Small intestine (tissue), 7 donors: ENCODE data around the gene GABRB3. TPM values are rescaled to one million over a fixed set of nuclear protein-coding genes. Genes with fewer than 3 reads are reported as not detected.

Experiments
- DNase-seq, 2 donors: peaks; one replicate each; pipeline versions ENCODE4 v3.0.0 to v3.0.0-alpha.2; 2013
- FAIRE-seq: peaks from 2 replicates; lab custom pipeline; 2012; peaks lifted over from hg19 to GRCh38; lab: Jason Lieb, UNC
- H3K27ac ChIP-seq, 3 donors: one replicate each; pipeline ENCODE4 v1.5.1; 2013; ENCODE audit warnings: low read length in 2 of 3, mild to moderate bottlenecking in 2 of 3, control low read depth in 1 of 3, inconsistent platforms in 1 of 3, low read depth in 1 of 3, moderate library complexity in 1 of 3
- H3K27me3 ChIP-seq, 3 donors: one replicate each; pipeline ENCODE4 v1.6.1; 2013; ENCODE audit warnings: low read length in 3 of 3, inconsistent platforms in 1 of 3; ENCODE audit not compliant: control insufficient read depth in 3 of 3, insufficient read depth in 3 of 3
- H3K36me3 ChIP-seq, 3 donors: one replicate each; pipeline ENCODE4 v1.6.1; 2013; ENCODE audit warnings: low read length in 3 of 3, inconsistent platforms in 1 of 3, low read depth in 1 of 3, mild to moderate bottlenecking in 1 of 3, moderate library complexity in 1 of 3; ENCODE audit not compliant: control insufficient read depth in 3 of 3, insufficient read depth in 2 of 3
- H3K4me1 ChIP-seq, 3 donors: one replicate each; pipeline ENCODE4 v1.6.1; 2013; ENCODE audit warnings: low read length in 2 of 3, inconsistent platforms in 1 of 3, low read depth in 1 of 3, mild to moderate bottlenecking in 1 of 3, moderate library complexity in 1 of 3; ENCODE audit not compliant: control insufficient read depth in 3 of 3, insufficient read depth in 2 of 3
- H3K4me3 ChIP-seq, 3 donors: one replicate each; pipeline ENCODE4 v1.5.1; 2013; ENCODE audit warnings: low read length in 3 of 3, control low read depth in 1 of 3, inconsistent platforms in 1 of 3, low read depth in 1 of 3, mild to moderate bottlenecking in 1 of 3, moderate library complexity in 1 of 3
- H3K9me3 ChIP-seq, 2 donors: one replicate each; pipeline ENCODE4 v1.6.1; 2013; ENCODE audit warnings: low read depth in 1 of 2, low read length in 1 of 2; ENCODE audit not compliant: control insufficient read depth in 2 of 2, insufficient read depth in 1 of 2
- WGBS, 3 donors: extraction: QIAGEN DNeasy Blood & Tissue Kit; methylation state at CpG; one replicate each; pipeline ENCODE4 v1.1.7; 2013; 5-methylcytosine and 5-hydroxymethylcytosine counted together
- polyA plus RNA-seq, 4 donors: library from polyadenylated mRNA; stranded (reverse) in 3 of 4; unstranded in 1 of 4; fragments of 200-250 nt in 3 of 4; fragments of 120-200 nt in 1 of 4; gene quantifications; one replicate each; pipeline versions ENCODE4 v1.2.1 to v1.2.3, GENCODE V29; 2013
- donor health status: healthy with polysubstance abuse.
- donor health status: control.
- donor health status: control.
- donor health status: Bipolar disorder and iron deficiency.
- donor health status: healthy.

The GABRB3 gene
- polyA plus RNA-seq, 4 donors = 0.27 to 2.0 (median 1.3) TPM; not detected in 1

GRCh38 chr15:26662283-26662682 is 110.6 kb downstream of the GABRB3 start:
- no peak for FAIRE-seq
- no peak overlapping the region for H3K4me3 ChIP-seq
- no peaks in the 10 kb centered on the region for H3K4me1 ChIP-seq
- H3K27me3 ChIP-seq = no peaks in the 10 kb centered on the region
- peaks cover 1 to 3% of the 10 kb centered on the region in 2 donors for H3K9me3 ChIP-seq
- H3K36me3 ChIP-seq = no peaks in the 10 kb centered on the region
- no peak overlapping the region for H3K27ac ChIP-seq
- 57 to 59% (median 59%) methylated on average over 6 of the region's 6 CpGs for WGBS, 3 donors
- DNase-seq = no peak

GRCh38 chr15:26661748-26662147 is 111.1 kb downstream of the GABRB3 start:
- FAIRE-seq (no peak), DNase-seq (no peak)
- WGBS, 3 donors = 83 to 92% (median 87%) methylated on average over 7 of the region's 7 CpGs
- Histone ChIP-seq H3K27me3 (no peaks in the 10 kb centered on the region), H3K36me3 (no peaks in the 10 kb centered on the region), H3K4me1 (no peaks in the 10 kb centered on the region), H3K4me3 (no peak overlapping the region), H3K9me3 (peaks cover 1 to 3% of the 10 kb centered on the region in 2 donors), H3K27ac (no peak overlapping the region)

- Histone ChIP-seq H3K4me1 (no peaks in the 10 kb centered on the region), H3K27me3 (peaks cover 0 to under 1% (median 0%) of the 10 kb centered on the region in 3 donors), H3K27ac (no peak overlapping the region), H3K36me3 (no peaks in the 10 kb centered on the region), H3K4me3 (no peak overlapping the region), H3K9me3 (peaks cover 1 to 3% of the 10 kb centered on the region in 2 donors)
- DNase-seq (no peak), FAIRE-seq (no peak)
- WGBS, 3 donors = 82 to 88% (median 85%) methylated on average over 3 of the region's 3 CpGs
Observed at GRCh38 chr15:26661107-26661506, 111.8 kb downstream of the GABRB3 start.

GRCh38 chr15:26660241-26660640 is 112.6 kb downstream of the GABRB3 start:
- Histone ChIP-seq H3K9me3 (peaks cover 1 to 3% of the 10 kb centered on the region in 2 donors), H3K4me3 (no peak overlapping the region), H3K4me1 (no peaks in the 10 kb centered on the region), H3K27ac (no peak overlapping the region), H3K36me3 (no peaks in the 10 kb centered on the region), H3K27me3 (peaks cover 0 to 2% (median 0%) of the 10 kb centered on the region in 3 donors)
- FAIRE-seq (no peak), DNase-seq (no peak)
- 73 to 76% (median 74%) methylated on average over 6 of the region's 6 CpGs for WGBS, 3 donors

- no peak for FAIRE-seq
- DNase-seq = no peak
- Histone ChIP-seq H3K36me3 (no peaks in the 10 kb centered on the region), H3K4me1 (no peaks in the 10 kb centered on the region), H3K27me3 (peaks cover 0 to 2% (median 0%) of the 10 kb centered on the region in 3 donors), H3K4me3 (no peak overlapping the region), H3K27ac (no peak overlapping the region), H3K9me3 (peaks cover 1 to 4% of the 10 kb centered on the region in 2 donors)
- WGBS, 3 donors = 25 to 43% (median 27%) methylated on average over 2 of the region's 2 CpGs
Observed at GRCh38 chr15:26658290-26658689, 114.6 kb downstream of the GABRB3 start.

GRCh38 chr15:26656080-26656479 is 116.8 kb downstream of the GABRB3 start:
- 60 to 75% (median 69%) methylated on average over 6 of the region's 6 CpGs for WGBS, 3 donors
- FAIRE-seq = no peak
- DNase-seq = no peak
- Histone ChIP-seq H3K9me3 (peaks cover 1 to 5% of the 10 kb centered on the region in 2 donors), H3K27me3 (peaks cover 0 to 2% (median 0%) of the 10 kb centered on the region in 3 donors), H3K36me3 (no peaks in the 10 kb centered on the region), H3K27ac (no peak overlapping the region), H3K4me1 (no peaks in the 10 kb centered on the region), H3K4me3 (no peak overlapping the region)

- no peak overlapping the region for H3K4me3 ChIP-seq
- no peaks in the 10 kb centered on the region for H3K36me3 ChIP-seq
- 26 to 60% (median 29%) methylated on average over 1 of the region's 1 CpG for WGBS, 3 donors
- FAIRE-seq (no peak), DNase-seq (no peak)
- peaks cover 0 to 2% (median 0%) of the 10 kb centered on the region in 3 donors for H3K27me3 ChIP-seq
- peaks cover 0 to 9% of the 10 kb centered on the region in 2 donors for H3K9me3 ChIP-seq
- H3K4me1 ChIP-seq = no peaks in the 10 kb centered on the region
- no peak overlapping the region for H3K27ac ChIP-seq
Observed at GRCh38 chr15:26651909-26652308, 121.0 kb downstream of the GABRB3 start.

GRCh38 chr15:26648676-26649075 is 124.2 kb downstream of the GABRB3 start:
- H3K27me3 ChIP-seq = no peaks in the 10 kb centered on the region
- H3K9me3 ChIP-seq = peaks cover 2 to 11% of the 10 kb centered on the region in 2 donors
- FAIRE-seq (no peak), DNase-seq (no peak)
- 81 to 90% (median 83%) methylated on average over 6 of the region's 6 CpGs for WGBS, 3 donors
- no peaks in the 10 kb centered on the region for H3K4me1 ChIP-seq
- H3K27ac ChIP-seq = no peak overlapping the region
- H3K36me3 ChIP-seq = no peaks in the 10 kb centered on the region
- no peak overlapping the region for H3K4me3 ChIP-seq

- no peaks in the 10 kb centered on the region for H3K27me3 ChIP-seq
- DNase-seq = no peak
- H3K27ac ChIP-seq = no peak overlapping the region
- 87 to 90% (median 87%) methylated on average over 9 of the region's 9 CpGs for WGBS, 3 donors
- peaks cover 4 to 6% of the 10 kb centered on the region in 2 donors for H3K9me3 ChIP-seq
- H3K4me3 ChIP-seq = no peak overlapping the region
- no peak for FAIRE-seq
- H3K4me1 ChIP-seq = no peaks in the 10 kb centered on the region
- no peaks in the 10 kb centered on the region for H3K36me3 ChIP-seq
Observed at GRCh38 chr15:26644948-26645347, 127.9 kb downstream of the GABRB3 start.
